Measurements from ENCODE around the gene PTPRN.

- TF ChIP-seq MYC (IDR thresholded peaks at IDR 0.05; ENCODE audit: low read depth, low read length) (no peak), EZH2 (IDR thresholded peaks at IDR 0.05; ENCODE audit: borderline replicate concordance, low read depth, low read length, severe bottlenecking) (no peak), CTCF (IDR thresholded peaks at IDR 0.05; ENCODE audit: extremely low read depth in 1 of 2, insufficient read depth in 1 of 2, low read depth in 1 of 2, low read length in 2 of 2) (no peak), POLR2A (IDR thresholded peaks at IDR 0.05; ENCODE audit: low read depth, low read length) (no peak), MAX (IDR thresholded peaks at IDR 0.05; ENCODE audit: insufficient read depth, insufficient read length) (no peak), GATA2 (IDR thresholded peaks at IDR 0.05; ENCODE audit: insufficient read depth, insufficient read length, low read depth, low read length) (no peak), FOS (IDR thresholded peaks at IDR 0.05; ENCODE audit: borderline replicate concordance, insufficient read depth, low read length) (no peak), POLR2AphosphoS5 (IDR thresholded peaks at IDR 0.05; ENCODE audit: insufficient read depth, low read depth, low read length) (no peak)
These were observed 60.4 kb downstream of the PTPRN start for GRCh38 chr2:219248845-219249202.

Data from endothelial cell of umbilical vein (primary cell).